Ishikawa (cell line): ENCODE results near the gene RAD51B.

ENCODE experiments used
- CEBPB ChIP-seq: IDR thresholded peaks from 2 replicates; pipeline ENCODE4 v1.6.1; 2012
- CREB1 ChIP-seq: IDR thresholded peaks from 2 replicates; pipeline ENCODE4 v1.6.1; 2012; ENCODE audit warnings: low read depth
- EGR1 ChIP-seq: IDR thresholded peaks from 2 replicates; pipeline ENCODE4 v1.6.1; 2012
- EP300 ChIP-seq: IDR thresholded peaks from 2 replicates; pipeline ENCODE4 v1.6.1; 2012; ENCODE audit warnings: borderline replicate concordance
- FOXM1 ChIP-seq: IDR thresholded peaks from 2 replicates; pipeline ENCODE4 v1.6.1; 2012; ENCODE audit warnings: low read depth, borderline replicate concordance
- NFIC ChIP-seq: IDR thresholded peaks from 2 replicates; pipeline ENCODE4 v1.6.1; 2012
- RAD21 ChIP-seq: IDR thresholded peaks from 2 replicates; pipeline ENCODE4 v1.6.1; 2012; ENCODE audit warnings: low read depth
- TAF1 ChIP-seq: IDR thresholded peaks from 2 replicates; pipeline ENCODE4 v1.6.1; 2012; ENCODE audit warnings: low read depth, mild to moderate bottlenecking
- TCF12 ChIP-seq: IDR thresholded peaks from 2 replicates; pipeline ENCODE4 v1.6.1; 2012; ENCODE audit warnings: low read depth
- TEAD4 ChIP-seq: IDR thresholded peaks from 2 replicates; pipeline ENCODE4 v1.6.1; 2012
- YY1 ChIP-seq: IDR thresholded peaks from 2 replicates; pipeline ENCODE4 v1.6.1; 2012; ENCODE audit warnings: low read depth
- ZBTB7A ChIP-seq: IDR thresholded peaks from 2 replicates; pipeline ENCODE4 v1.6.1; 2012; ENCODE audit warnings: low read depth
- TF ChIP-seq, protein P1 (sequence below): IDR thresholded peaks from 2 replicates; pipeline ENCODE4 v1.6.1; 2012
- TF ChIP-seq, protein P2 (sequence below): IDR thresholded peaks from 2 replicates; pipeline ENCODE4 v1.6.1; 2012
- TF ChIP-seq, protein P3 (sequence below): IDR thresholded peaks from 2 replicates; pipeline ENCODE4 v1.6.1; 2012; ENCODE audit warnings: low read depth, mild to moderate bottlenecking

The RAD51B gene

DNA sequence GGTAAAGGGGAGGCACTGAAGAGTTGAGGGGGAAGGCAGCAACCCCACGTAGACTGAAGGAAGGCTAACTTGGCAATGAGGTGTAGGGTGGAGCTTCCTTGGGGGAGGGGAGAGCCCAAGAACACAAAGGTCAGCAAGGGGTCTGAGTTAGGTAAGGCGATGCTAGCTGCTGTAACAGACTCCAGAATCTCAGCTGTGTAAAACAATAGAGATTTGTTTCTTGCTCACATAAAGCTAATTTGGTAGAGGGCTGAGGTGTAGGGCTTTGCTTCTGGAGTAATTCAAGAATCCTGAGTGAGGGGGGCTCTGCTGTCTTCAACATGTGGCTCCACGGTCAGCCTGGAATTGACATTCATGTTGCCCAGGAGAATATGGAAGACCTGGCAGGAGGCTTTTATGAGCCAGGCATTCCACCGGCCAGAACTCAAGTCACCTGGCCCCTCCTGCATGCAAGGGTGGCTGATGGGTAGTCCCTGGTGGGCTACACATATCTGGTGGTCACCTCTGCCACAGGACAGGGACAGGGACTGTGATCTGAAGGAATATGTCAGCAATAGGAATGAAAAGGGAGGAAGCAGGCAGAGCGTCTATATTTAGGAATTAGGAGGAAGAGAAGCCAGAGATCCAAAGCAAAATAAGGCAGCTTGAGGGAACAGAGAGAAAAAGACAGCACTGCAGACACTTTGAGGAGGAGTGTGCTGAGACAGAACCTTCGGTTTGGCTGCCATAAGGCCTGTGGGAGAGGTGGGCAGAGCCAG lies 819.6 kb downstream of the RAD51B start:
- TF ChIP-seq FOXM1 (no peak), RAD21 (no peak), NFIC (no peak), EGR1 (no peak), TEAD4 (no peak), ZBTB7A (no peak), CREB1 (no peak), TCF12 (no peak), CEBPB (no peak), EP300 (no peak), TAF1 (no peak), YY1 (no peak)
- TF ChIP-seq, protein P1, sequence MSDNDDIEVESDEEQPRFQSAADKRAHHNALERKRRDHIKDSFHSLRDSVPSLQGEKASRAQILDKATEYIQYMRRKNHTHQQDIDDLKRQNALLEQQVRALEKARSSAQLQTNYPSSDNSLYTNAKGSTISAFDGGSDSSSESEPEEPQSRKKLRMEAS: no peak
- TF ChIP-seq, protein P2, sequence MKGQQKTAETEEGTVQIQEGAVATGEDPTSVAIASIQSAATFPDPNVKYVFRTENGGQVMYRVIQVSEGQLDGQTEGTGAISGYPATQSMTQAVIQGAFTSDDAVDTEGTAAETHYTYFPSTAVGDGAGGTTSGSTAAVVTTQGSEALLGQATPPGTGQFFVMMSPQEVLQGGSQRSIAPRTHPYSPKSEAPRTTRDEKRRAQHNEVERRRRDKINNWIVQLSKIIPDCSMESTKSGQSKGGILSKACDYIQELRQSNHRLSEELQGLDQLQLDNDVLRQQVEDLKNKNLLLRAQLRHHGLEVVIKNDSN: no peak
- TF ChIP-seq, protein P3, sequence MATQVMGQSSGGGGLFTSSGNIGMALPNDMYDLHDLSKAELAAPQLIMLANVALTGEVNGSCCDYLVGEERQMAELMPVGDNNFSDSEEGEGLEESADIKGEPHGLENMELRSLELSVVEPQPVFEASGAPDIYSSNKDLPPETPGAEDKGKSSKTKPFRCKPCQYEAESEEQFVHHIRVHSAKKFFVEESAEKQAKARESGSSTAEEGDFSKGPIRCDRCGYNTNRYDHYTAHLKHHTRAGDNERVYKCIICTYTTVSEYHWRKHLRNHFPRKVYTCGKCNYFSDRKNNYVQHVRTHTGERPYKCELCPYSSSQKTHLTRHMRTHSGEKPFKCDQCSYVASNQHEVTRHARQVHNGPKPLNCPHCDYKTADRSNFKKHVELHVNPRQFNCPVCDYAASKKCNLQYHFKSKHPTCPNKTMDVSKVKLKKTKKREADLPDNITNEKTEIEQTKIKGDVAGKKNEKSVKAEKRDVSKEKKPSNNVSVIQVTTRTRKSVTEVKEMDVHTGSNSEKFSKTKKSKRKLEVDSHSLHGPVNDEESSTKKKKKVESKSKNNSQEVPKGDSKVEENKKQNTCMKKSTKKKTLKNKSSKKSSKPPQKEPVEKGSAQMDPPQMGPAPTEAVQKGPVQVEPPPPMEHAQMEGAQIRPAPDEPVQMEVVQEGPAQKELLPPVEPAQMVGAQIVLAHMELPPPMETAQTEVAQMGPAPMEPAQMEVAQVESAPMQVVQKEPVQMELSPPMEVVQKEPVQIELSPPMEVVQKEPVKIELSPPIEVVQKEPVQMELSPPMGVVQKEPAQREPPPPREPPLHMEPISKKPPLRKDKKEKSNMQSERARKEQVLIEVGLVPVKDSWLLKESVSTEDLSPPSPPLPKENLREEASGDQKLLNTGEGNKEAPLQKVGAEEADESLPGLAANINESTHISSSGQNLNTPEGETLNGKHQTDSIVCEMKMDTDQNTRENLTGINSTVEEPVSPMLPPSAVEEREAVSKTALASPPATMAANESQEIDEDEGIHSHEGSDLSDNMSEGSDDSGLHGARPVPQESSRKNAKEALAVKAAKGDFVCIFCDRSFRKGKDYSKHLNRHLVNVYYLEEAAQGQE: no peak

- TF ChIP-seq, protein P1: no peak
- TF ChIP-seq YY1 (no peak), CEBPB (no peak), EP300 (no peak), EGR1 (no peak), CREB1 (no peak), NFIC (no peak)
Measured at GRCh38 chr14:68639758-68640574, 820.4 kb downstream of the RAD51B start.

DNA sequence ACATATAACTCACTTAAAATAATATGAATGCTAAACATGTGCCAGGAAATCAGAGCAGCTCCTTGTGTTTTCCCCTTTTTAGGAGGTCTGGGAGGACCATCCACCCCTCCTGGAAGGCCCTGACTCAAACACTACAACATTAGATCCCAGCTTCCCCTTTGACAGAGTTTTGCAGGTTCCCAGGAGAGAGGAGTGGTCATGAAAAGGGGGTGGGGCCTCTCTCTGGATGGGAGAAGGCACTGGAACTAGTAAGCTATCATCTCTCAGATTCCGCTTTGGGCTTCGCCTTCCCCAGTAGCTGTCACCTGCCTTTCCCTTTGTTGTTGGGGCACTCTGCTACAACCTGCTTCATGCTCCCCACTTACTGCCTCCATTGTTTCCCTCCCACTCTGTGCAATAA lies 824.1 kb downstream of the RAD51B start:
- no peak for TF ChIP-seq EP300
- TF ChIP-seq, protein P2: no peak
- no peak for TF ChIP-seq TAF1
- TF ChIP-seq ZBTB7A: no peak
- no peak for TF ChIP-seq EGR1
- no peak for TF ChIP-seq RAD21
- no peak for TF ChIP-seq CEBPB
- no peak for TF ChIP-seq TEAD4
- TF ChIP-seq, protein P3: no peak
- no peak for TF ChIP-seq YY1

- TF ChIP-seq, protein P3: no peak
Measured at GRCh38 chr14:68644101-68644500, 824.5 kb downstream of the RAD51B start.
